ENCODE data around the gene CFP.
"Not testable (repeated sequence)": the region's sequence is repeated elsewhere in the genome, so short reads cannot be mapped to it uniquely, and the experiment has no call there.

CFP gene

GRCh38 chrX:47607091-47607490 lies 22.6 kb downstream of the CFP start:
- no peak for DNase-seq (ENCODE audit: low read depth in 4 of 4, low spot score in 1 of 4)

DNA sequence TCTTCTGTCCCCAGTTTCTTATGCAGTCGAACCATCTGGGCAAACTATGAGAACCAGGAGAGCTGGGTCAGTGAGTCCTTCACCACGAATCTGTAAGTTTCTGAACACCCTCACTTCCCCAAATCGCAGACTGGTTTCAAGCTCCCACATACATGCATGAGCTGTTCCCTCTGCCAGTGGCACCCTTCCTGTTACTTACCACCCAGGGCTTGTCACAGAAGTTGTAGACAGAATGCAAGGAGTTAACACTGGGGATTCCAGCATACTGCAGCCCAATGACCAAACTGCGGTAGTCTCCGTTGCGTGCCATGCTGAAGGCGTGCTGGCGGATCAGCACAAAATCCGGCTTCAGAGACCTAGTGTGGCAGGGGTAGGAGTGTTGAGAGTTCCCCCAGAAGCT lies 24.7 kb downstream of the CFP start:
- DNase-seq (ENCODE audit: low read depth in 4 of 4, low spot score in 1 of 4) = no peak

DNA sequence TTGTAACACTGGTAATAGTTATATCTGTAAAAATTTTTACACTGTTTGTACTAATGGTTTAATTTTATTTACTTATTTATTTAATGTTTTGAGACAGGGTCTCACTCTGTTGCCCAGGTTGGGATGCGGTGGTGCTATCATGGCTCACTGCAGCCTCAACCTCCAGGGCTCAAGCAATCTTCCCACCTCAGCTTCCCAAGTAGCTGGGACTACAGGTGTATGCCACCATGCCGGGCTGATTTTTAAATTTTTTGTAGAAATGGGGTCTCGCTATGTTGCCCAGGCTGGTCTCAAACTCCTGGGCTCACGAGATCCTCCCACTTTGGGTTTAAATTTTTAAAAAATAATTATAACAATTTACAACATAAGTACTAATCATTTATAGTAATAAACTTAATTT lies 26.6 kb downstream of the CFP start:
- not testable (repeated sequence) for DNase-seq (ENCODE audit: low read depth in 4 of 4, low spot score in 1 of 4)

- DNase-seq (ENCODE audit: low read depth in 4 of 4, low spot score in 1 of 4) = no peak
These were observed 32.5 kb downstream of the CFP start for GRCh38 chrX:47597222-47597621.

- DNase-seq (ENCODE audit: low read depth in 4 of 4, low spot score in 1 of 4) = no peak
These were observed 33.5 kb downstream of the CFP start for GRCh38 chrX:47596256-47596655.

GRCh38 chrX:47595716-47596251 lies 33.9 kb downstream of the CFP start:
- no peak for DNase-seq (ENCODE audit: low read depth in 4 of 4, low spot score in 1 of 4)

- no peak for DNase-seq (ENCODE audit: low read depth in 4 of 4, low spot score in 1 of 4)
These were observed 36.2 kb downstream of the CFP start for GRCh38 chrX:47593522-47593921.

DNA sequence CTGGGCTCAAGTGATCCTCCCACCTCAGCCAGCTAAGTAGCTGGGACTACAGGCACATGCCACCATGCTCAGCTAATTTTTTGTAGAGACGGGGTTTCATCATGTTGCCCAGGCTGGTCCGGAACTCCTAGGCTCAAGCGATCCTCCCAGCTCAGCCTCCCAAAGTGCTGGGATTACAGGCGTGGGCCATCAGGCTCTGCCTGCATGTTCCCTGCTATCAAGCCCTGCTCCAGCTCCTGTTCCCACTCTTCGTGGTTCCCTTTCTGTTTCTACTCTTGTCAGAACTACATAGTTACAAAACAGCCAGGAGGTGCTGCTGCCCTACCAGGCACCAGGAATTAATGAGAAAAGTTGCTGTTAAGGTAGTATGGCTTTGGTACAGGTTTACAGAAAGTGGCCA lies 38.7 kb downstream of the CFP start:
- DNase-seq (ENCODE audit: low read depth in 4 of 4, low spot score in 1 of 4) = no peak

DNA sequence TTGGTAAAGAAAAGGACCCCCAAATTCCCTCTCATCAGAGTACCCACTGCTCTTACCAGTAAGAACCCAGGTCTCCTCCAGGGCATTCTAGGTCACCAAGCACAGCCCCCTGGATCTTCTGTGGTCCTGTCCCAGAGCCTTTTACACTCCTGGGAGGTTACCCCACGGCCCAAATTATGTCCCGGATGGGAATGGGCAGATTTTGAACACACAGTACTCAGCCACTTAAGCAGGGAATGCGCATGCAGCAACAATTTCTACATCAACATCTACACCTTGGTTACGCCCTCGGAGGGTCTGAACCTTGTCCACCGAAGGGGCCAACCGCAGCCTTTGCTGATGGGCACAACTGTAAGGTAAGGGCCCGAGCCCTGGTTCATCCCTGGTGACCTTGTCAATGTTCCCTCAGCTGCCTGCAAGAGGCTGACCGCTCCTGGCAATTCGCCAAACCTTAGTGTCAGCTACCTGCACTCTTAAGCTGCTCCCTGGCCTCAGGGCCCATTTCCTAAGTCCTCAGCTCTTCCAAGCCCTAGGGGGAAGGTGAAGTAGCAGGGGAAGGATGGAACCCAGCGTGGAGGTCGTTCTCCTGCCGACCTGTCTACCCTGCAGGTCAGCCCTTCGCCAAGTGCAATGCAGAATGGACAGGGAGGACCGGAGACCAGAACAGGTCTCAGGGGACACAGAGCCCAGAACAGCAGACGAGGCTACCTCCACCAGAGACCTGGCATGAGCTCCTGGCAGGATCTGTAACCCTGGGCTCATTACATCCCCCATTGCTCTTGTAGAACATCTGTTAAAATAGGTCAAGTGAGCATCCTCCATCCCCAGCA lies 41.6 kb downstream of the CFP start:
- no peak for DNase-seq (ENCODE audit: low read depth in 4 of 4, low spot score in 1 of 4)

GRCh38 chrX:47587091-47587891 lies 42.4 kb downstream of the CFP start:
- no peak for DNase-seq (ENCODE audit: low read depth in 4 of 4, low spot score in 1 of 4)

GRCh38 chrX:47586043-47586787 lies 43.5 kb downstream of the CFP start:
- DNase-seq (ENCODE audit: low read depth in 4 of 4, low spot score in 1 of 4) = no peak

DNA sequence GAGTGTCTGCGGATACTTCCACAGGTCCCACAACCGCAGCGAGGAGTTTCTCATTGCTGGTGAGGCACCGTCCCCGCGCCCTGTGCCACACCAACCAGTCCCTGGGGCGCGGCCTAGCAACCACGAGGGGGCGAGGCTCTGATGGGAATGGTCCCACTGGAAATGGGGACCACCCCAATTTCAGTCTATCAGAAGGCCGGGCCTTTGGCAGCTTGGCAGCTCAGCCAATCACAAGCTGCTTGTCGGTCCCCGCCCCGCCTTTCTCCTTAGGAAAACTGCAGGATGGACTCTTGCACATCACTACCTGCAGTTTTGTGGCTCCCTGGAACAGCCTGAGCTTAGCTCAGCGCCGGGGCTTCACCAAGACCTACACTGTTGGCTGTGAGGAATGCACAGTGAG lies 44.5 kb downstream of the CFP start:
- DNase-seq (ENCODE audit: low read depth in 4 of 4, low spot score in 1 of 4) = no peak

- DNase-seq (ENCODE audit: low read depth in 4 of 4, low spot score in 1 of 4) = no peak
These were observed 45.0 kb downstream of the CFP start for GRCh38 chrX:47584714-47585113.

DNA sequence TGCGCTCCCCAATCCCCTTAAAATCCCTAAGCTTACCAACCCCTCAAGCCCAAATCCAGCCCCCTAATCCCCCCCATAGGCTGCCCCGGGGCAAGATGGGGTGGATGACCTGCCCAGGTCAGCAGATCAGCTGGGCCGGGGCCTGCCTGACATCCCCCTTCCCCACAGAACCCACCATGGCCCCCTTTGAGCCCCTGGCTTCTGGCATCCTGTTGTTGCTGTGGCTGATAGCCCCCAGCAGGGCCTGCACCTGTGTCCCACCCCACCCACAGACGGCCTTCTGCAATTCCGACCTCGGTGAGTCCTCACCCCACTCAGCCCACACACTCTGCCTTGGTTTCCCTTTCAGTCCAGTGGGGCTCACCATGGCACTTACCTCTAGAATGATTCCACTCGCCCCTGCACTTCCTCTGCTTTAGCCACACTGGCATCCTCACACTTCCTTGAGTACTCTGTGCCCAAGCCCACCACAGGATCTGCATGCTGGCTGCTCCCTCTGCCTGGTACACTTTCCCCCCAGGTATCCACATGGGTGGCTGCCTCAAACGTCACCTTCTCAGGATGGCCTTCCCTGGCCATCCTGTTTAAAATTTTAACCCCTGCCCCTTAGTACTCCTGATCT lies 46.4 kb downstream of the CFP start:
- no peak for DNase-seq (ENCODE audit: low read depth in 4 of 4, low spot score in 1 of 4)

- peak; percentile 37 to 75 (median 52) for DNase-seq (ENCODE audit: low read depth in 4 of 4, low spot score in 1 of 4)
These were observed 47.7 kb downstream of the CFP start, which contains the start of gene TIMP1 for GRCh38 chrX:47581731-47582647. Gene TIMP1 (plus strand): TSS chrX:47582436. CDS start chrX:47583416, 980 bp downstream.

GRCh38 chrX:47579537-47579936 lies 50.2 kb downstream of the CFP start:
- peak in 1 of 4 experiments; percentile 40 for DNase-seq (ENCODE audit: low read depth in 4 of 4, low spot score in 1 of 4)

- DNase-seq (ENCODE audit: low read depth in 4 of 4, low spot score in 1 of 4) = no peak
These were observed 51.0 kb downstream of the CFP start for GRCh38 chrX:47578692-47579091.

- DNase-seq (ENCODE audit: low read depth in 4 of 4, low spot score in 1 of 4) = no peak
These were observed 51.8 kb downstream of the CFP start for GRCh38 chrX:47577901-47578300.

GRCh38 chrX:47577424-47577823 lies 52.3 kb downstream of the CFP start:
- no peak for DNase-seq (ENCODE audit: low read depth in 4 of 4, low spot score in 1 of 4)

Data from stimulated activated CD4-positive, alpha-beta T cell treated with anti-CD3 and anti-CD28 coated beads, Interleukin-1b, Interleukin-23, amount 100 ng/mL, for 24 hours (primary cell).